Measurements from ENCODE around the gene BAIAP2L2. TPM values are rescaled to one million over a fixed set of nuclear protein-coding genes. Genes with fewer than 3 reads are reported as not detected.

The BAIAP2L2 gene
- total and polyA plus RNA-seq, 2 donors (not counting 1 experiment from before 2014, with no cell fraction given): 0.96 to 1.2 TPM

DNA sequence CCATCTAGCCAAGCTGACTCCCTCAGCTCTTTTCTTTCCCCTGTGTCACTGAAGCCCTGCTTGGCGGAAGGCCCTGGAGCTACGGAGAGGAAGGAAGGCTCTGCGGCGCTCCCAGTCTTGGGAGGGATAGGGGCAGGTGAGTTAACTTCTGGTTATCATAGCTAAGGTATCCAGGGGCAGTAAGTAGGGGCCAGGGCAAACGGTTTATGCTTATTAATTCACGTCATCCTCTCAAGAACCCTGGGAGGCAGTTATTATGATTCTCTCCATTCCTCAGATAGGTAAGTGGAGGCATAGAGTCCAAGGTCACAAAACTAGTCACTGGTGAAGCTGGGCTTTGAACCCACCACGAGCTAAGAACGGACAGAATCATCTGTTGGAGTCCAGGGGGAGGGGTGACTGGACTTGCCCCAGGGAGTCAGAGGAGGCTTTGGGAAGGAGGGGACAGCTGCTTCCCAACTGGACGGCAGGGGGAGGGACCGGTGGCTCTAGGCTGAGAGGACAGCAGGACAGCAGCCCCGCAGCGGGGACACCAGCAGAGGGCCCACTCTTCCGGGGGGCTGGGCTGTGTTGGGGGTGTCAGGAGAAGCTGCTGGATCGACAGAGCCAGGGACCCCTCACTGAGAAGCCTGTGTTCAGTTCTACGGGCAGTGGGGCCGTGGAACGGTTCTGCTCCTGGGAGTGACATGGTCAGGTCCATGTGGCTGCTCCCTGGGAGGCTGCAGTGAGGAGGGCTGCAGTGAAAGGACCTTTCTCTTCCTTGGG is 3.5 kb downstream of the BAIAP2L2 start:
- no peak overlapping the region for H3K4me2 ChIP-seq (replicated peaks; ENCODE audit: low read depth, low read length, poor library complexity, severe bottlenecking)

DNA sequence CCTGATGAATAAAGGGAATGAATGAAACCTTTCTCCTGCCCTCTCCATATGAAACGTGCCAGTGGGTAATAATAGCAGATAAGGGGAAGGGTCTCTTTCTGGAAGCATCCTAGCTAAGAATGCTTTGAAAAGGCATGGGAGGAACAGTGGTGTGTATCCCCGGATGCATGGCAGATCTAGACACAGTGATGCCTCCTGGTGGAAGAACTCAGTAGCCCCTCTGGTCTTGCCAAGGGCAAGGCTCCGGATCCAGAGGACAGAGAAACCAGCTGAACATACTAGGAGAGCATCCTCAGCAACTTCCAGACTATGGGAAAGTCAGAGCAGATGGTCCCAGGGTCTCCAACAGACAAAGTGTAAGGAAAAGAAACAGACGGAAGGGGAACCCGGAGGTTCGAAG is 6.4 kb downstream of the BAIAP2L2 start:
- ChIA-PET POLR2A (no interaction called here), CTCF (interaction anchor here (1.2 kb wide), 1 partner anchor 52 kb away, joined by 7 read pairs; no protein-coding TSS in a partner anchor)
- H3K4me1 Mint-ChIP-seq: no peaks in the 10 kb centered on the region
- Histone ChIP-seq H3K36me3 (replicated peaks in 1 of 2; ENCODE audit: control extremely low read depth in 1 of 2, control insufficient read depth in 1 of 2, extremely low read depth in 1 of 2, insufficient read depth in 2 of 2, low read length in 1 of 2) (no peaks in the 10 kb centered on the region), H4K20me1 (ENCODE audit: control insufficient read depth, insufficient read depth, low read length, poor library complexity, severe bottlenecking) (no peaks in the 10 kb centered on the region), H3K4me2 (replicated peaks; ENCODE audit: low read depth, low read length, poor library complexity, severe bottlenecking) (no peak overlapping the region), H3K27me3 (replicated peaks in 1 of 4; ENCODE audit: control extremely low read depth in 1 of 4, control insufficient read depth in 3 of 4, insufficient read depth in 4 of 4, low read length in 3 of 4) (no peaks in the 10 kb centered on the region), H3K27ac (ENCODE audit: low read length in 2 of 2) (no peak overlapping the region), H3K9ac (ENCODE audit: low read length) (no peak overlapping the region), H3K4me3 (ENCODE audit: control extremely low read depth in 1 of 5, extremely low read depth in 1 of 5, insufficient read depth in 1 of 5, low read depth in 2 of 5, low read length in 4 of 5) (no peak overlapping the region), H2AFZ (ENCODE audit: insufficient read depth, low read depth, low read length, poor library complexity, severe bottlenecking) (no peak overlapping the region), H3K79me2 (ENCODE audit: control insufficient read depth, insufficient read depth, low read length) (no peaks in the 10 kb centered on the region), H3K4me1 (ENCODE audit: control insufficient read depth in 2 of 2, insufficient read depth in 2 of 2, low read length in 2 of 2) (no peaks in the 10 kb centered on the region), H3K9me3 (ENCODE audit: control extremely low read depth in 1 of 3, control insufficient read depth in 2 of 3, insufficient read depth in 1 of 3, low read length in 2 of 3) (no peaks in the 10 kb centered on the region)
- ATAC-seq (ENCODE audit: low read depth) (no peak), DNase-seq (no peak)
- H3K27ac Mint-ChIP-seq: no peak overlapping the region
- H3K4me3 Mint-ChIP-seq: no peak overlapping the region
- TF ChIP-seq, protein P1, sequence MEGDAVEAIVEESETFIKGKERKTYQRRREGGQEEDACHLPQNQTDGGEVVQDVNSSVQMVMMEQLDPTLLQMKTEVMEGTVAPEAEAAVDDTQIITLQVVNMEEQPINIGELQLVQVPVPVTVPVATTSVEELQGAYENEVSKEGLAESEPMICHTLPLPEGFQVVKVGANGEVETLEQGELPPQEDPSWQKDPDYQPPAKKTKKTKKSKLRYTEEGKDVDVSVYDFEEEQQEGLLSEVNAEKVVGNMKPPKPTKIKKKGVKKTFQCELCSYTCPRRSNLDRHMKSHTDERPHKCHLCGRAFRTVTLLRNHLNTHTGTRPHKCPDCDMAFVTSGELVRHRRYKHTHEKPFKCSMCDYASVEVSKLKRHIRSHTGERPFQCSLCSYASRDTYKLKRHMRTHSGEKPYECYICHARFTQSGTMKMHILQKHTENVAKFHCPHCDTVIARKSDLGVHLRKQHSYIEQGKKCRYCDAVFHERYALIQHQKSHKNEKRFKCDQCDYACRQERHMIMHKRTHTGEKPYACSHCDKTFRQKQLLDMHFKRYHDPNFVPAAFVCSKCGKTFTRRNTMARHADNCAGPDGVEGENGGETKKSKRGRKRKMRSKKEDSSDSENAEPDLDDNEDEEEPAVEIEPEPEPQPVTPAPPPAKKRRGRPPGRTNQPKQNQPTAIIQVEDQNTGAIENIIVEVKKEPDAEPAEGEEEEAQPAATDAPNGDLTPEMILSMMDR (IDR thresholded peaks at IDR 0.05): no peak
- no peaks in the 10 kb centered on the region for H3K9me3 Mint-ChIP-seq (ENCODE audit: insufficient read depth)
- no peaks in the 10 kb centered on the region for H3K27me3 Mint-ChIP-seq
- WGBS (ENCODE audit: insufficient coverage): 93% methylated on average over 2 of the region's 6 CpGs
- intact Hi-C loops (cut with micrococcal nuclease): no loop called here

More for the DNA sequence above, 3.5 kb downstream of the BAIAP2L2 start:
- H3K27ac Mint-ChIP-seq: no peak overlapping the region
- H3K9me3 Mint-ChIP-seq (ENCODE audit: insufficient read depth): no peaks in the 10 kb centered on the region
- H3K4me3 Mint-ChIP-seq: no peak overlapping the region
- H3K27ac ChIP-seq (ENCODE audit: low read length in 2 of 2): no peak overlapping the region
- TF ChIP-seq, protein P1 (IDR thresholded peaks at IDR 0.05): no peak
- TF ChIP-seq EZH2 (IDR thresholded peaks at IDR 0.05; ENCODE audit: borderline replicate concordance, insufficient read depth, low read depth, low read length, poor library complexity, severe bottlenecking): no peak
- peaks cover 0 to 7% (median 0%) of the 10 kb centered on the region in 3 donors for H3K9me3 ChIP-seq (ENCODE audit: control extremely low read depth in 1 of 3, control insufficient read depth in 2 of 3, insufficient read depth in 1 of 3, low read length in 2 of 3)
- H3K79me2 ChIP-seq (ENCODE audit: control insufficient read depth, insufficient read depth, low read length): no peaks in the 10 kb centered on the region
- H3K27me3 Mint-ChIP-seq: no peaks in the 10 kb centered on the region
- CTCF ChIA-PET: no interaction called here
- H3K4me1 ChIP-seq (ENCODE audit: control insufficient read depth in 2 of 2, insufficient read depth in 2 of 2, low read length in 2 of 2): no peaks in the 10 kb centered on the region
- WGBS (ENCODE audit: insufficient coverage): 93% methylated on average over 15 of the region's 17 CpGs
- intact Hi-C loops (cut with micrococcal nuclease): no loop called here
- no peak overlapping the region for H3K9ac ChIP-seq (ENCODE audit: low read length)
- no peaks in the 10 kb centered on the region for H3K36me3 ChIP-seq (replicated peaks in 1 of 2; ENCODE audit: control extremely low read depth in 1 of 2, control insufficient read depth in 1 of 2, extremely low read depth in 1 of 2, insufficient read depth in 2 of 2, low read length in 1 of 2)
- POLR2A ChIA-PET: no interaction called here
- H2AFZ ChIP-seq (ENCODE audit: insufficient read depth, low read depth, low read length, poor library complexity, severe bottlenecking): no peak overlapping the region
- H3K4me1 Mint-ChIP-seq: no peaks in the 10 kb centered on the region
- ATAC-seq (ENCODE audit: low read depth) (no peak), DNase-seq (no peak)
- no peaks in the 10 kb centered on the region for H3K27me3 ChIP-seq (replicated peaks in 1 of 4; ENCODE audit: control extremely low read depth in 1 of 4, control insufficient read depth in 3 of 4, insufficient read depth in 4 of 4, low read length in 3 of 4)
- H4K20me1 ChIP-seq (ENCODE audit: control insufficient read depth, insufficient read depth, low read length, poor library complexity, severe bottlenecking): no peaks in the 10 kb centered on the region
- H3K4me3 ChIP-seq (ENCODE audit: control extremely low read depth in 1 of 5, extremely low read depth in 1 of 5, insufficient read depth in 1 of 5, low read depth in 2 of 5, low read length in 4 of 5): no peak overlapping the region

Data from B cell (primary cell).